WTC11 (cell line): ENCODE data around the gene CDH19. TPM values are rescaled to one million over a fixed set of nuclear protein-coding genes. Genes with fewer than 3 reads are reported as not detected.

Source experiments
- ATAC-seq: fragments of 200-7000 bp; cut with Tn5 transposase; 2 replicates; pipeline ENCODE4 v1.10.0; 2021; ENCODE audit warnings: mild to moderate bottlenecking, moderate library complexity
- CTCF ChIA-PET: fragments of 300-600 bp; sonication (Branson Sonifier 250); formaldehyde crosslinking; loops from one replicate; lab custom pipeline; 2021; ENCODE audit warnings: antibody characterized with exemption; lab: Charles Lee
- POLR2A ChIA-PET: fragments of 350-600 bp; sonication (Branson Sonifier 250); formaldehyde crosslinking; loops from one replicate; lab custom pipeline; 2021; ENCODE audit warnings: antibody characterized with exemption; lab: Charles Lee
- DNase-seq: peaks from one replicate; pipeline ENCODE4 v3.0.0; 2021; ENCODE audit warnings: low spot score
- H3K27ac Mint-ChIP-seq: 2 replicates; pipeline ENCODE4 v1.8.0; 2021; ENCODE audit warnings: mixed read lengths
- H3K27me3 Mint-ChIP-seq: 2 replicates; pipeline ENCODE4 v1.8.0; 2021; ENCODE audit warnings: low read depth, mild to moderate bottlenecking, moderate library complexity, mixed read lengths
- H3K36me3 Mint-ChIP-seq: 2 replicates; pipeline ENCODE4 v1.8.0; 2021; ENCODE audit warnings: mixed read lengths
- H3K4me1 Mint-ChIP-seq: 2 replicates; pipeline ENCODE4 v1.8.0; 2022; ENCODE audit warnings: mixed read lengths
- H3K4me3 Mint-ChIP-seq: 2 replicates; pipeline ENCODE4 v1.8.0; 2021; ENCODE audit warnings: mild to moderate bottlenecking, moderate library complexity, mixed read lengths
- H3K9me3 Mint-ChIP-seq: 2 replicates; pipeline ENCODE4 v1.8.0; 2021; ENCODE audit warnings: mixed read lengths
- CDX4 ChIP-seq: fragments of 250-450 bp; sonication (Bioruptor Pico); IDR thresholded peaks from 2 replicates; pipeline ENCODE4 v1.9.0; 2021; ENCODE audit warnings: moderate library complexity, mild to moderate bottlenecking, inconsistent platforms, borderline replicate concordance
- CTCF ChIP-seq: fragments of 200-600 bp; IDR thresholded peaks from 2 replicates; pipeline ENCODE4 v1.8.0; 2022; ENCODE audit warnings: antibody characterized with exemption
- E2F1 ChIP-seq: sonication (generic); formaldehyde crosslinking; IDR thresholded peaks from 2 replicates; pipeline ENCODE4 v1.8.0; 2022; ENCODE audit warnings: mild to moderate bottlenecking, missing genetic modification reagents
- EMX1 ChIP-seq: fragments of 250-450 bp; sonication (Bioruptor Pico); IDR thresholded peaks from 2 replicates; pipeline ENCODE4 v1.8.0; 2021; ENCODE audit warnings: mild to moderate bottlenecking
- FOXK1 ChIP-seq: sonication (generic); formaldehyde crosslinking; IDR thresholded peaks from 2 replicates; pipeline ENCODE4 v1.8.0; 2022; ENCODE audit warnings: mild to moderate bottlenecking, moderate library complexity, missing genetic modification reagents
- GRHL2 ChIP-seq: fragments of 250-450 bp; sonication (Bioruptor Pico); IDR thresholded peaks from 2 replicates; pipeline ENCODE4 v1.8.0; 2022; ENCODE audit warnings: mild to moderate bottlenecking, moderate library complexity; ENCODE audit not compliant: insufficient replicate concordance, severe bottlenecking
- HMGXB4 ChIP-seq: sonication (generic); formaldehyde crosslinking; IDR thresholded peaks from 2 replicates; pipeline ENCODE4 v1.8.1; 2023; ENCODE audit warnings: mild to moderate bottlenecking, moderate library complexity, missing genetic modification reagents
- IRF2 ChIP-seq: sonication (generic); formaldehyde crosslinking; IDR thresholded peaks from 2 replicates; pipeline ENCODE4 v1.8.0; 2022; ENCODE audit warnings: low read depth, missing genetic modification reagents, borderline replicate concordance
- NR1H2 ChIP-seq: sonication (generic); formaldehyde crosslinking; IDR thresholded peaks from 2 replicates; pipeline ENCODE4 v1.9.0; 2021; ENCODE audit warnings: mild to moderate bottlenecking, moderate library complexity, missing genetic modification reagents
- PRDM15 ChIP-seq: sonication (generic); formaldehyde crosslinking; IDR thresholded peaks from 2 replicates; pipeline ENCODE4 v1.8.0; 2022; ENCODE audit warnings: missing genetic modification reagents
- SMAD4 ChIP-seq: sonication (generic); formaldehyde crosslinking; IDR thresholded peaks from 2 replicates; pipeline ENCODE4 v1.8.0; 2022; ENCODE audit warnings: mild to moderate bottlenecking, missing genetic modification reagents
- SOX15 ChIP-seq: fragments of 250-450 bp; sonication (Bioruptor Pico); IDR thresholded peaks from 2 replicates; pipeline ENCODE4 v1.9.0; 2021; ENCODE audit warnings: mild to moderate bottlenecking
- USF1 ChIP-seq: sonication (generic); formaldehyde crosslinking; IDR thresholded peaks from 2 replicates; pipeline ENCODE4 v1.8.0; 2022; ENCODE audit warnings: mild to moderate bottlenecking, missing genetic modification reagents
- USF2 ChIP-seq: sonication (generic); formaldehyde crosslinking; IDR thresholded peaks from 2 replicates; pipeline ENCODE4 v1.8.1; 2023; ENCODE audit warnings: mild to moderate bottlenecking, missing genetic modification reagents, moderate library complexity
- ZNF317 ChIP-seq: sonication (generic); formaldehyde crosslinking; IDR thresholded peaks from 2 replicates; pipeline ENCODE4 v1.8.1; 2023; ENCODE audit warnings: low read depth, mild to moderate bottlenecking, moderate library complexity, missing genetic modification reagents, borderline replicate concordance
- ZNF425 ChIP-seq: fragments of 250-450 bp; sonication (Bioruptor Pico); conservative IDR thresholded peaks from 2 replicates; pipeline ENCODE4 v1.9.0; 2021; ENCODE audit warnings: mild to moderate bottlenecking
- ZNF532 ChIP-seq: fragments of 250-450 bp; sonication (Bioruptor Pico); IDR thresholded peaks from 2 replicates; pipeline ENCODE4 v1.9.0; 2021; ENCODE audit warnings: mild to moderate bottlenecking, borderline replicate concordance
- total RNA-seq: library from RNA; stranded (reverse); gene quantifications from 3 replicates; pipeline ENCODE4 v1.2.3, GENCODE V29; 2021

CDH19 gene
- total RNA-seq, 1 experiment from 2014 or later: not detected

- no peak for TF ChIP-seq CDX4
- no peak for TF ChIP-seq SMAD4 (CRISPR knock-in tag)
- TF ChIP-seq ZNF425 (CRISPR knock-in tag): no peak
- TF ChIP-seq, all 79 proteins: peak for 0
Observed at GRCh38 chr18:66508937-66509336, 95.0 kb downstream of the CDH19 start (continued).

GRCh38 chr18:66506178-66506577, 97.7 kb downstream of the CDH19 start:
- ATAC-seq (no peak), DNase-seq (no peak)
- Mint-ChIP-seq H3K36me3 (no peaks in the 10 kb centered on the region), H3K4me1 (peaks cover 30% of the 10 kb centered on the region), H3K4me3 (no peak overlapping the region), H3K9me3 (no peaks in the 10 kb centered on the region), H3K27ac (no peak overlapping the region), H3K27me3 (no peaks in the 10 kb centered on the region)
- POLR2A ChIA-PET: no interaction called here
- CTCF ChIA-PET: no interaction called here
- TF ChIP-seq ZNF532 (CRISPR knock-in tag) (no peak), HMGXB4 (CRISPR knock-in tag) (no peak), EMX1 (CRISPR knock-in tag) (no peak), GRHL2 (no peak), PRDM15 (CRISPR knock-in tag) (no peak), ZNF317 (no peak), E2F1 (CRISPR knock-in tag) (no peak), FOXK1 (CRISPR knock-in tag) (no peak), CTCF (no peak), IRF2 (no peak), SOX15 (CRISPR knock-in tag) (no peak), NR1H2 (no peak), USF1 (CRISPR knock-in tag) (no peak), USF2 (CRISPR knock-in tag) (no peak)
